Hepatocyte (in vitro differentiated cells): ENCODE data around the gene EIF4E3. TPM values are rescaled to one million over a fixed set of nuclear protein-coding genes. Genes with fewer than 3 reads are reported as not detected.

ENCODE experiments used
- DNase-seq: peaks from one replicate; pipeline ENCODE4 v3.0.0-alpha.2; 2016; ENCODE audit warnings: low spot score
- H2AFZ ChIP-seq: fragments of 200-600 bp; sonication (generic); 2 replicates; pipeline ENCODE4 v1.6.0; 2016; ENCODE audit warnings: antibody characterized with exemption, mild to moderate bottlenecking
- H3K27ac ChIP-seq: fragments of 200-600 bp; sonication (generic); 2 replicates; pipeline ENCODE4 v1.5.1; 2016; ENCODE audit warnings: mild to moderate bottlenecking
- H3K27me3 ChIP-seq: fragments of 200-600 bp; sonication (generic); 2 replicates; pipeline ENCODE4 v1.6.1; 2016
- H3K36me3 ChIP-seq: fragments of 200-600 bp; sonication (generic); replicated peaks from 2 replicates; pipeline ENCODE4 v1.5.1; 2016; ENCODE audit warnings: low read depth; ENCODE audit not compliant: insufficient read depth
- H3K4me1 ChIP-seq: fragments of 200-600 bp; sonication (generic); 2 replicates; pipeline ENCODE4 v1.5.1; 2016; ENCODE audit warnings: mild to moderate bottlenecking, moderate library complexity; ENCODE audit not compliant: insufficient read depth
- H3K4me2 ChIP-seq: fragments of 200-600 bp; sonication (generic); 2 replicates; pipeline ENCODE4 v1.6.0; 2016
- H3K4me3 ChIP-seq: fragments of 200-600 bp; sonication (generic); 2 replicates; pipeline ENCODE4 v1.5.1; 2016; ENCODE audit warnings: mild to moderate bottlenecking
- H3K79me2 ChIP-seq: fragments of 200-600 bp; sonication (generic); 2 replicates; pipeline ENCODE4 v1.6.0; 2017; ENCODE audit warnings: mild to moderate bottlenecking
- H3K9me2 ChIP-seq: fragments of 200-600 bp; sonication (generic); replicated peaks from 2 replicates; pipeline ENCODE4 v1.6.0; 2017; ENCODE audit warnings: mild to moderate bottlenecking; ENCODE audit not compliant: insufficient read depth
- H3K9me3 ChIP-seq: fragments of 200-600 bp; sonication (generic); 2 replicates; pipeline ENCODE4 v1.5.1; 2016; ENCODE audit warnings: low read depth, mild to moderate bottlenecking
- H4K20me1 ChIP-seq: fragments of 200-600 bp; sonication (generic); 2 replicates; pipeline ENCODE4 v1.6.0; 2016; ENCODE audit warnings: mild to moderate bottlenecking; ENCODE audit not compliant: insufficient read depth, poor library complexity, severe bottlenecking
- CTCF ChIP-seq: fragments of 200-600 bp; sonication (generic); IDR thresholded peaks from 2 replicates; pipeline ENCODE4 v1.5.1; 2016; ENCODE audit warnings: antibody characterized with exemption, mild to moderate bottlenecking; ENCODE audit not compliant: poor library complexity
- EZH2 ChIP-seq: fragments of 200-600 bp; sonication (generic); IDR thresholded peaks from 2 replicates; pipeline ENCODE4 v1.6.1; 2016; ENCODE audit warnings: antibody characterized with exemption, mild to moderate bottlenecking, borderline replicate concordance
- EZH2phosphoT487 ChIP-seq: fragments of 200-600 bp; sonication (generic); IDR thresholded peaks from one replicate; pipeline ENCODE4 v1.6.1; 2018; ENCODE audit warnings: antibody characterized with exemption, mild to moderate bottlenecking, low read depth, moderate library complexity; ENCODE audit not compliant: unreplicated experiment, severe bottlenecking
- whole genome bisulfite sequencing: methylation state at CpG from one replicate; pipeline ENCODE4 v1.1.6; 2016; ENCODE audit warnings: low lambda C conversion rate; ENCODE audit errors: missing lambda C conversion rate; 5-methylcytosine and 5-hydroxymethylcytosine counted together
- polyA plus RNA-seq: library from polyadenylated mRNA; unstranded; fragments of >200 nt; fragmentation: Nextera tagmentation; extraction: Ambion mirVana; gene quantifications from 2 replicates; pipeline ENCODE4 v1.2.1, GENCODE V29; 2016
- total RNA-seq: library from RNA; depleted of rRNA; stranded (reverse); fragments of >200 nt; gene quantifications from 2 replicates; pipeline ENCODE4 v1.2.3, GENCODE V29; 2014

Gene EIF4E3
- total and polyA plus RNA-seq, 2 experiments from 2014 or later: 4.1 to 7.4 TPM

GRCh38 chr3:71636001-71636400 is 89.2 kb downstream of the EIF4E3 start:
- Histone ChIP-seq H3K36me3 (no peaks in the 10 kb centered on the region), H3K4me2 (no peak overlapping the region), H3K79me2 (no peaks in the 10 kb centered on the region), H3K4me3 (no peak overlapping the region), H3K4me1 (no peaks in the 10 kb centered on the region), H3K9me2 (no peaks in the 10 kb centered on the region), H4K20me1 (no peaks in the 10 kb centered on the region), H3K27ac (no peak overlapping the region), H2AFZ (no peak overlapping the region), H3K27me3 (no peaks in the 10 kb centered on the region), H3K9me3 (no peaks in the 10 kb centered on the region)
- no peak for DNase-seq
- TF ChIP-seq EZH2: no peak
- no peak for TF ChIP-seq EZH2phosphoT487
- no peak for TF ChIP-seq CTCF
- WGBS: 89% methylated on average over 9 of the region's 9 CpGs

GRCh38 chr3:71634671-71635070 is 90.5 kb downstream of the EIF4E3 start:
- H3K9me2 ChIP-seq: no peaks in the 10 kb centered on the region
- H2AFZ ChIP-seq: no peak overlapping the region
- no peaks in the 10 kb centered on the region for H3K4me1 ChIP-seq
- no peaks in the 10 kb centered on the region for H3K27me3 ChIP-seq
- no peaks in the 10 kb centered on the region for H4K20me1 ChIP-seq
- H3K4me3 ChIP-seq: no peak overlapping the region
- no peak overlapping the region for H3K27ac ChIP-seq
- H3K4me2 ChIP-seq: no peak overlapping the region
- H3K36me3 ChIP-seq: no peaks in the 10 kb centered on the region
- no peaks in the 10 kb centered on the region for H3K79me2 ChIP-seq
- TF ChIP-seq EZH2phosphoT487 (no peak), CTCF (no peak), EZH2 (no peak)
- H3K9me3 ChIP-seq: no peaks in the 10 kb centered on the region
- no peak for DNase-seq

DNA sequence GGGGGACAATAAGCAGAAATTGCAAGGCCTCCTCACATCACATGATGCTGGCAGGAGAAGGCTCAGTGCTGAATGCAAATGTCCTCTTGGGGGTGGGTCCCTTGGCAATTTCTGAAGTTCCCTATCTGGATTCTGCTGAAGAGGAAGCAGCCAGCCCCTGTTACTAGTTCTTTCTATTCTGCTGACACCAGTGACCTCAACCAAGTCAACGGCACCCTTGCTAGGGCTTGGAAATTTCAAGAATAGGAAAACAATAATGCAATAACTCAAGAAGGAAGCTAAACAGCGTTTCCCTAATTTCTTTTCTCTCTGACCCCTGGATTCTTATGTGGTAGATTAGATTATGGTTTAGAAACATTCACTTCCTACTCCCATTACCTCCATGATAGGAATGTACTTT is 95.5 kb downstream of the EIF4E3 start:
- Histone ChIP-seq H3K79me2 (no peaks in the 10 kb centered on the region), H3K4me1 (no peaks in the 10 kb centered on the region), H3K27me3 (no peaks in the 10 kb centered on the region), H3K36me3 (no peaks in the 10 kb centered on the region), H3K9me2 (no peaks in the 10 kb centered on the region), H3K4me3 (no peak overlapping the region), H3K27ac (no peak overlapping the region), H2AFZ (no peak overlapping the region), H3K4me2 (no peak overlapping the region), H3K9me3 (no peaks in the 10 kb centered on the region), H4K20me1 (no peaks in the 10 kb centered on the region)
- WGBS: 84% methylated on average over 2 of the region's 2 CpGs
- no peak for DNase-seq
- TF ChIP-seq EZH2phosphoT487 (no peak), CTCF (no peak), EZH2 (no peak)

- Histone ChIP-seq H3K9me3 (no peaks in the 10 kb centered on the region), H3K27ac (no peak overlapping the region), H3K4me2 (peak overlapping the region; percentile 6), H3K27me3 (no peaks in the 10 kb centered on the region), H3K9me2 (no peaks in the 10 kb centered on the region), H3K36me3 (no peaks in the 10 kb centered on the region), H4K20me1 (no peaks in the 10 kb centered on the region), H3K79me2 (no peaks in the 10 kb centered on the region), H3K4me1 (no peaks in the 10 kb centered on the region), H2AFZ (no peak overlapping the region), H3K4me3 (no peak overlapping the region)
- no peak for DNase-seq
- TF ChIP-seq EZH2phosphoT487 (no peak), EZH2 (no peak), CTCF (no peak)
- 44% methylated on average over 8 of the region's 8 CpGs for WGBS
Observed at GRCh38 chr3:71629289-71629688, 95.9 kb downstream of the EIF4E3 start.
